NCI-H82 (cell line): ENCODE results near the gene NAPEPLD.
"Not testable (repeated sequence)": the region's sequence is repeated elsewhere in the genome, so short reads cannot be mapped to it uniquely, and the experiment has no call there.

Experiments used
- DNase-seq: peaks from one replicate; lab custom pipeline; 2025; lab: John Stamatoyannopoulos, UW

The NAPEPLD gene

GRCh38 chr7:103065667-103066066, 83.2 kb downstream of the NAPEPLD start:
- peak; percentile 75 for DNase-seq

- no peak for DNase-seq
Observed at GRCh38 chr7:103063895-103064294, 85.0 kb downstream of the NAPEPLD start.

DNA sequence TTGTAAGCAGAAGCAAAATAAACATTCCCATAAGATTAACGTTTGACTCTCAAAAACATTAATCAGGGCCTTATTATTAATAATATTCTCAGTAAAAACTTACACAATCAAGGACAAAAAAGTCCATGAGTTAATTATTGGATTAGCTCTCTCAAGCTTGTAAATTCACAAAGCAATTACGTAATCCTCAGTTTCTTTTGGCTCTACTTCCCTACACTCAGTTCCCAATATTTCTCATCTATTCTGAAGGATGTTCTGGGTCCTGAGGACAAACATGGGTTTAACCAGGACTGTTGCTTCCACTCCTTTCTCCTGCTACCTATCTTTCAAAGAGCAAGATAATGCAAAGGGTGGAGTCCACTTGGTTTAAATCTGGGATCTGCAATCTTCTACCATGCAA, 89.4 kb downstream of the NAPEPLD start:
- no peak for DNase-seq

- DNase-seq, result no peak
Observed at GRCh38 chr7:103058122-103058521, 90.8 kb downstream of the NAPEPLD start.

- DNase-seq, result not testable (repeated sequence)
Observed at GRCh38 chr7:103056006-103056405, 92.9 kb downstream of the NAPEPLD start.

GRCh38 chr7:103051519-103051918, 97.4 kb downstream of the NAPEPLD start:
- DNase-seq, result no peak
